ENCODE results near the gene PRKAG3.
"Not testable (repeated sequence)": the region's sequence is repeated elsewhere in the genome, so short reads cannot be mapped to it uniquely, and the experiment has no call there.

Gene PRKAG3

GRCh38 chr2:218781691-218782527, 49.7 kb downstream of the PRKAG3 start, which contains the start of gene CYP27A1:
Gene CYP27A1, plus strand, starts transcription at chr2:218782147. Its CDS starts 36 bp downstream, at chr2:218782183.
- DNase-seq (ENCODE audit: low read depth): no peak

- DNase-seq (ENCODE audit: low read depth): no peak
These were observed 50.5 kb downstream of the PRKAG3 start for GRCh38 chr2:218780851-218781690.

- no peak for DNase-seq (ENCODE audit: low read depth)
These were observed 51.6 kb downstream of the PRKAG3 start for GRCh38 chr2:218780046-218780445.

- DNase-seq (ENCODE audit: low read depth): no peak
These were observed 54.2 kb downstream of the PRKAG3 start for GRCh38 chr2:218777276-218777990.

GRCh38 chr2:218776488-218776887, 55.1 kb downstream of the PRKAG3 start:
- no peak for DNase-seq (ENCODE audit: low read depth)

- no peak for DNase-seq (ENCODE audit: low read depth)
These were observed 57.7 kb downstream of the PRKAG3 start for GRCh38 chr2:218773881-218774280.

GRCh38 chr2:218772759-218773158, 58.8 kb downstream of the PRKAG3 start:
- not testable (repeated sequence) for DNase-seq (ENCODE audit: low read depth)

Measured in stimulated activated CD4-positive, alpha-beta T cell treated with anti-CD3 and anti-CD28 coated beads, Interleukin-2, amount 100 ng/mL, for 4 hours (primary cell).